ENCODE measurements around the gene NT5DC3. TPM values are rescaled to one million over a fixed set of nuclear protein-coding genes. Genes with fewer than 3 reads are reported as not detected.
A peak's percentile ranks its signal among the peaks of the same experiment; 100 is the strongest.

NT5DC3 gene
- total RNA-seq, 1 donor from 2014 or later = 6.6 TPM

GRCh38 chr12:103766028-103766427, 75.0 kb downstream of the NT5DC3 start:
- DNase-seq (ENCODE audit: low read depth) = no peak
- FAIRE-seq = no peak
- Histone ChIP-seq H3K4me3 (ENCODE audit: low read depth, low read length) (no peak overlapping the region), H3K27me3 (ENCODE audit: control insufficient read depth, insufficient read depth, low read length) (no peaks in the 10 kb centered on the region), H3K36me3 (ENCODE audit: control insufficient read depth, insufficient read depth, low read length) (peaks cover 3% of the 10 kb centered on the region)
- TF ChIP-seq, protein P1, sequence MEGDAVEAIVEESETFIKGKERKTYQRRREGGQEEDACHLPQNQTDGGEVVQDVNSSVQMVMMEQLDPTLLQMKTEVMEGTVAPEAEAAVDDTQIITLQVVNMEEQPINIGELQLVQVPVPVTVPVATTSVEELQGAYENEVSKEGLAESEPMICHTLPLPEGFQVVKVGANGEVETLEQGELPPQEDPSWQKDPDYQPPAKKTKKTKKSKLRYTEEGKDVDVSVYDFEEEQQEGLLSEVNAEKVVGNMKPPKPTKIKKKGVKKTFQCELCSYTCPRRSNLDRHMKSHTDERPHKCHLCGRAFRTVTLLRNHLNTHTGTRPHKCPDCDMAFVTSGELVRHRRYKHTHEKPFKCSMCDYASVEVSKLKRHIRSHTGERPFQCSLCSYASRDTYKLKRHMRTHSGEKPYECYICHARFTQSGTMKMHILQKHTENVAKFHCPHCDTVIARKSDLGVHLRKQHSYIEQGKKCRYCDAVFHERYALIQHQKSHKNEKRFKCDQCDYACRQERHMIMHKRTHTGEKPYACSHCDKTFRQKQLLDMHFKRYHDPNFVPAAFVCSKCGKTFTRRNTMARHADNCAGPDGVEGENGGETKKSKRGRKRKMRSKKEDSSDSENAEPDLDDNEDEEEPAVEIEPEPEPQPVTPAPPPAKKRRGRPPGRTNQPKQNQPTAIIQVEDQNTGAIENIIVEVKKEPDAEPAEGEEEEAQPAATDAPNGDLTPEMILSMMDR (IDR thresholded peaks at IDR 0.05; ENCODE audit: insufficient read depth, low read length, severe bottlenecking) = no peak

DNA sequence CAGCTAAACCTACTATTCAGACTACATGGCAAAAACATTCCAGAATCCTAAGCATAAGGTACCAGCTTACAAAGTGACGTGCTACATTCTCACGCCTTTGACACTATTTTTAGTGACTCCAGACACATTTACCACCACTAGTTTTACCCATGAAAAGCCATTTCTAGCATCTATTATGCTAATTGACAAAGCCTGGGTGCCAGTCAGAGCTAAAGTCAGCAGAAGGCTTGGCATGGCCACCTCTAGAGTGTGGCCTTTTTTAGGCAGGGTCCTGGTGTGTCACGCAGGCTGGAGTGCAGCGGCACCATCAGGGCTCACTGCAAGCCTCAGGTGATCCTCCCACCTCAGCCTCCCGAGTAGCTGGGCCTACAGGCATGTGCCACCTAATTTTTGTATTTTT, 75.7 kb downstream of the NT5DC3 start:
- DNase-seq (ENCODE audit: low read depth) = no peak
- Histone ChIP-seq H3K27me3 (ENCODE audit: control insufficient read depth, insufficient read depth, low read length) (no peaks in the 10 kb centered on the region), H3K4me3 (ENCODE audit: low read depth, low read length) (no peak overlapping the region), H3K36me3 (ENCODE audit: control insufficient read depth, insufficient read depth, low read length) (peaks cover 6% of the 10 kb centered on the region)
- TF ChIP-seq, protein P1 (IDR thresholded peaks at IDR 0.05; ENCODE audit: insufficient read depth, low read length, severe bottlenecking) = no peak
- FAIRE-seq = no peak

DNA sequence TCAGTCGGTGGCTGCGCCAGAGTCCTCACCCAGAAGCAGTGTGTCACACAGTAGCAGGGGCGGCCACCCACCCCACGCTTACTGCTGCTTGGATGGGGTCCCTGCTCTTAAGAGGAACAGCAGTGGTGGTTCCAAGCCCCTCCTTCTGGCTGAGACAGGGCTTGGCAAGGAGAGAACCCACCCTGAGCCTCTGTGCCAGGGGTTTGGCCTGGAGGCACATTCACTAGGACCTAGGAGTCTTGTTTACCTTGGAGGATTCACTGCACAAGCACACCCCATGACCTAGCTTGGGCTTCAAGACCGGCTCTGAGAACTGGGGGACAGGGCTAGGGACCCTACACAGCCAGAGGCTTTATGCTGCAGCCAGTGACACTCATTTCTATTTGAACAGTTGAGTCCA, 78.6 kb downstream of the NT5DC3 start:
- no peak overlapping the region for H3K4me3 ChIP-seq (ENCODE audit: low read depth, low read length)
- H3K36me3 ChIP-seq (ENCODE audit: control insufficient read depth, insufficient read depth, low read length) = peaks cover 4% of the 10 kb centered on the region
- DNase-seq (ENCODE audit: low read depth) = no peak
- H3K27me3 ChIP-seq (ENCODE audit: control insufficient read depth, insufficient read depth, low read length) = no peaks in the 10 kb centered on the region
- FAIRE-seq = no peak
- TF ChIP-seq, protein P1 (IDR thresholded peaks at IDR 0.05; ENCODE audit: insufficient read depth, low read length, severe bottlenecking) = no peak

DNA sequence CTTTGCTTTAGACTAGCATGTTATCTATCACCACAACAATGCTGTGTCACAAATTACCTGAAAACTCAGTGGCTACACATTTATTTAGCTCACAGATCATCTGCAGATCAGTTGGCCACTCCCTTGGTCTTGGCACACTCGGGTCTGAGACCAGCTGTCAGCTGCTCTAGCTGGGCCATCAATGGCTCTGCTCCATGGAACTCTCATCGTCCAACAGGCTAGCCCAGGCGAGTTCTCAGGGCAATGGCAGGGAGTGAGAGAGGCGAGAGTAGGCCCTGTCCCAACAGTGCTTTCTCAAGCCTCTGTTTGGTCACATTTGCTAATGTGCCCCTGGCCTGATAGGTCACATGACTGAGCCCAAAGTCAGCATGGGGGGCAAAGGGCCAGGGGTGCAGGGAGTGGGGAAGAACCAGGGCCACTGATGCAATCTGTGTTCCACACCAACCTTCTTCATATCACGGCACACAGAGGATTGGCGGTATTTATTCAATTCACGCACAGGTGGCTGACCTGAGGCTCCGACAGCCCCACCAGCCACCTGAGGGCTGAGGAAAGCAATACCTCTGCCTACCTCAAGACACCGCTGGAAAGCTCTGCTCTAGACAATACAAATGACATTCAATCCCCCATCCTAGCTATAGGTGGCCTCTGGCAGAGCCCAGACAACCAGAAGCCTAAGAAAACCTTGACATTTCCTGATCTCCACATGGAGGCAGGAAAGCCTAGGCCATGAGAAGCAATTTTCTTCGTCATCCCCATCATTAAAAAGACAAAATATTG, 82.5 kb downstream of the NT5DC3 start:
- H3K4me3 ChIP-seq (ENCODE audit: low read depth, low read length) = no peak overlapping the region
- DNase-seq (ENCODE audit: low read depth) (peak; percentile 18), FAIRE-seq (no peak)
- peaks cover 3% of the 10 kb centered on the region for H3K36me3 ChIP-seq (ENCODE audit: control insufficient read depth, insufficient read depth, low read length)
- H3K27me3 ChIP-seq (ENCODE audit: control insufficient read depth, insufficient read depth, low read length) = no peaks in the 10 kb centered on the region
- TF ChIP-seq, protein P1 (IDR thresholded peaks at IDR 0.05; ENCODE audit: insufficient read depth, low read length, severe bottlenecking) = no peak

- peaks cover 3% of the 10 kb centered on the region for H3K36me3 ChIP-seq (ENCODE audit: control insufficient read depth, insufficient read depth, low read length)
- H3K4me3 ChIP-seq (ENCODE audit: low read depth, low read length) = no peak overlapping the region
- no peak for FAIRE-seq
- TF ChIP-seq, protein P1 (IDR thresholded peaks at IDR 0.05; ENCODE audit: insufficient read depth, low read length, severe bottlenecking) = no peak
- DNase-seq (ENCODE audit: low read depth) = no peak
- no peaks in the 10 kb centered on the region for H3K27me3 ChIP-seq (ENCODE audit: control insufficient read depth, insufficient read depth, low read length)
Observed at GRCh38 chr12:103757248-103757647, 83.8 kb downstream of the NT5DC3 start.

- TF ChIP-seq, protein P1 (IDR thresholded peaks at IDR 0.05; ENCODE audit: insufficient read depth, low read length, severe bottlenecking) = no peak
- Histone ChIP-seq H3K27me3 (ENCODE audit: control insufficient read depth, insufficient read depth, low read length) (no peaks in the 10 kb centered on the region), H3K4me3 (ENCODE audit: low read depth, low read length) (no peak overlapping the region), H3K36me3 (ENCODE audit: control insufficient read depth, insufficient read depth, low read length) (peaks cover 3% of the 10 kb centered on the region)
- no peak for DNase-seq (ENCODE audit: low read depth)
- peak; percentile 28 for FAIRE-seq
Observed at GRCh38 chr12:103756443-103756842, 84.6 kb downstream of the NT5DC3 start.
